ENCODE measurements around the gene HAGHL. TPM values are rescaled to one million over a fixed set of nuclear protein-coding genes. Genes with fewer than 3 reads are reported as not detected.

Gene HAGHL
- total and polyA plus RNA-seq, 4 donors: 0.25 to 1.1 (median 0.49) TPM

DNA sequence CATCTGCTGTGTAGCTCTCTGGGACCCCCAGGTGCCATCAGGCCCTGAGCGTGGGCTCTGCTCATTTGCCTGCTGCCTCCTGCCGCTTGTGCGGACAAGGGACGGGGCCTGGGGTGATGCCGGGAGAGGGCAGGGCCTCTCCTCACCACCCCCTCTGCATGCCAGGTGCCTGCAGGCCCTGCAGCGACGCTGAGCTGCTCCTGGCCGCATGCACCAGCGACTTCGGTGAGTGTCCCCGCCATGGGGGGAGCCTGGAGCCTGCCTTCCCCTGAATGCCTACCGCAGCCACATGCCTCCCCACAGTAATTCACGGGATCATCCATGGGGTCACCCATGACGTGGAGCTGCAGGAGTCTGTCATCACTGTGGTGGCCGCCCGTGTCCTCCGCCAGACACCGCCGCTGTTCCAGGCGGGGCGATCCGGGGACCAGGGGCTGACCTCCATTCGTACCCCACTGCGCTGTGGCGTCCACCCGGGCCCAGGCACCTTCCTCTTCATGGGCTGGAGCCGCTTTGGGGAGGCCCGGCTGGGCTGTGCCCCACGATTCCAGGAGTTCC is 10.1 kb upstream of the HAGHL start:
- TF ChIP-seq, protein P1, sequence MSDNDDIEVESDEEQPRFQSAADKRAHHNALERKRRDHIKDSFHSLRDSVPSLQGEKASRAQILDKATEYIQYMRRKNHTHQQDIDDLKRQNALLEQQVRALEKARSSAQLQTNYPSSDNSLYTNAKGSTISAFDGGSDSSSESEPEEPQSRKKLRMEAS (IDR thresholded peaks at IDR 0.05): no peak
- TF ChIP-seq RXRA (IDR thresholded peaks at IDR 0.05) (no peak), NR2F2 (IDR thresholded peaks at IDR 0.05) (no peak), FOXA2 (IDR thresholded peaks at IDR 0.05) (no peak), JUND (IDR thresholded peaks at IDR 0.05) (no peak), FOXA1 (IDR thresholded peaks at IDR 0.05) (no peak), RAD21 (IDR thresholded peaks at IDR 0.05) (no peak), SP1 (IDR thresholded peaks at IDR 0.05) (no peak), GABPA (IDR thresholded peaks at IDR 0.05 in 1 of 2, conservative IDR thresholded peaks at IDR 0.05 in 1 of 2) (no peak), HNF4G (IDR thresholded peaks at IDR 0.05) (no peak), YY1 (IDR thresholded peaks at IDR 0.05) (no peak), EGR1 (IDR thresholded peaks at IDR 0.05; ENCODE audit: low read depth in 2 of 2) (no peak), TAF1 (conservative IDR thresholded peaks at IDR 0.05) (no peak)
- TF ChIP-seq, protein P2, sequence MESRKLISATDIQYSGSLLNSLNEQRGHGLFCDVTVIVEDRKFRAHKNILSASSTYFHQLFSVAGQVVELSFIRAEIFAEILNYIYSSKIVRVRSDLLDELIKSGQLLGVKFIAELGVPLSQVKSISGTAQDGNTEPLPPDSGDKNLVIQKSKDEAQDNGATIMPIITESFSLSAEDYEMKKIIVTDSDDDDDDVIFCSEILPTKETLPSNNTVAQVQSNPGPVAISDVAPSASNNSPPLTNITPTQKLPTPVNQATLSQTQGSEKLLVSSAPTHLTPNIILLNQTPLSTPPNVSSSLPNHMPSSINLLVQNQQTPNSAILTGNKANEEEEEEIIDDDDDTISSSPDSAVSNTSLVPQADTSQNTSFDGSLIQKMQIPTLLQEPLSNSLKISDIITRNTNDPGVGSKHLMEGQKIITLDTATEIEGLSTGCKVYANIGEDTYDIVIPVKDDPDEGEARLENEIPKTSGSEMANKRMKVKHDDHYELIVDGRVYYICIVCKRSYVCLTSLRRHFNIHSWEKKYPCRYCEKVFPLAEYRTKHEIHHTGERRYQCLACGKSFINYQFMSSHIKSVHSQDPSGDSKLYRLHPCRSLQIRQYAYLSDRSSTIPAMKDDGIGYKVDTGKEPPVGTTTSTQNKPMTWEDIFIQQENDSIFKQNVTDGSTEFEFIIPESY (IDR thresholded peaks at IDR 0.05): no peak
- TF ChIP-seq, protein P3, sequence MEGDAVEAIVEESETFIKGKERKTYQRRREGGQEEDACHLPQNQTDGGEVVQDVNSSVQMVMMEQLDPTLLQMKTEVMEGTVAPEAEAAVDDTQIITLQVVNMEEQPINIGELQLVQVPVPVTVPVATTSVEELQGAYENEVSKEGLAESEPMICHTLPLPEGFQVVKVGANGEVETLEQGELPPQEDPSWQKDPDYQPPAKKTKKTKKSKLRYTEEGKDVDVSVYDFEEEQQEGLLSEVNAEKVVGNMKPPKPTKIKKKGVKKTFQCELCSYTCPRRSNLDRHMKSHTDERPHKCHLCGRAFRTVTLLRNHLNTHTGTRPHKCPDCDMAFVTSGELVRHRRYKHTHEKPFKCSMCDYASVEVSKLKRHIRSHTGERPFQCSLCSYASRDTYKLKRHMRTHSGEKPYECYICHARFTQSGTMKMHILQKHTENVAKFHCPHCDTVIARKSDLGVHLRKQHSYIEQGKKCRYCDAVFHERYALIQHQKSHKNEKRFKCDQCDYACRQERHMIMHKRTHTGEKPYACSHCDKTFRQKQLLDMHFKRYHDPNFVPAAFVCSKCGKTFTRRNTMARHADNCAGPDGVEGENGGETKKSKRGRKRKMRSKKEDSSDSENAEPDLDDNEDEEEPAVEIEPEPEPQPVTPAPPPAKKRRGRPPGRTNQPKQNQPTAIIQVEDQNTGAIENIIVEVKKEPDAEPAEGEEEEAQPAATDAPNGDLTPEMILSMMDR (IDR thresholded peaks at IDR 0.05; ENCODE audit: low read depth, low read length, missing input control): no peak
- TF ChIP-seq, protein P4, sequence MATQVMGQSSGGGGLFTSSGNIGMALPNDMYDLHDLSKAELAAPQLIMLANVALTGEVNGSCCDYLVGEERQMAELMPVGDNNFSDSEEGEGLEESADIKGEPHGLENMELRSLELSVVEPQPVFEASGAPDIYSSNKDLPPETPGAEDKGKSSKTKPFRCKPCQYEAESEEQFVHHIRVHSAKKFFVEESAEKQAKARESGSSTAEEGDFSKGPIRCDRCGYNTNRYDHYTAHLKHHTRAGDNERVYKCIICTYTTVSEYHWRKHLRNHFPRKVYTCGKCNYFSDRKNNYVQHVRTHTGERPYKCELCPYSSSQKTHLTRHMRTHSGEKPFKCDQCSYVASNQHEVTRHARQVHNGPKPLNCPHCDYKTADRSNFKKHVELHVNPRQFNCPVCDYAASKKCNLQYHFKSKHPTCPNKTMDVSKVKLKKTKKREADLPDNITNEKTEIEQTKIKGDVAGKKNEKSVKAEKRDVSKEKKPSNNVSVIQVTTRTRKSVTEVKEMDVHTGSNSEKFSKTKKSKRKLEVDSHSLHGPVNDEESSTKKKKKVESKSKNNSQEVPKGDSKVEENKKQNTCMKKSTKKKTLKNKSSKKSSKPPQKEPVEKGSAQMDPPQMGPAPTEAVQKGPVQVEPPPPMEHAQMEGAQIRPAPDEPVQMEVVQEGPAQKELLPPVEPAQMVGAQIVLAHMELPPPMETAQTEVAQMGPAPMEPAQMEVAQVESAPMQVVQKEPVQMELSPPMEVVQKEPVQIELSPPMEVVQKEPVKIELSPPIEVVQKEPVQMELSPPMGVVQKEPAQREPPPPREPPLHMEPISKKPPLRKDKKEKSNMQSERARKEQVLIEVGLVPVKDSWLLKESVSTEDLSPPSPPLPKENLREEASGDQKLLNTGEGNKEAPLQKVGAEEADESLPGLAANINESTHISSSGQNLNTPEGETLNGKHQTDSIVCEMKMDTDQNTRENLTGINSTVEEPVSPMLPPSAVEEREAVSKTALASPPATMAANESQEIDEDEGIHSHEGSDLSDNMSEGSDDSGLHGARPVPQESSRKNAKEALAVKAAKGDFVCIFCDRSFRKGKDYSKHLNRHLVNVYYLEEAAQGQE (IDR thresholded peaks at IDR 0.05): no peak
- TF ChIP-seq, protein P5, sequence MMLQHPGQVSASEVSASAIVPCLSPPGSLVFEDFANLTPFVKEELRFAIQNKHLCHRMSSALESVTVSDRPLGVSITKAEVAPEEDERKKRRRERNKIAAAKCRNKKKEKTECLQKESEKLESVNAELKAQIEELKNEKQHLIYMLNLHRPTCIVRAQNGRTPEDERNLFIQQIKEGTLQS (IDR thresholded peaks at IDR 0.05): no peak

More for the DNA sequence above, 10.1 kb upstream of the HAGHL start:
- H3K4me3 ChIP-seq (ENCODE audit: low read depth in 1 of 3, low read length in 3 of 3): no peak overlapping the region
- no peak overlapping the region for H3K27ac ChIP-seq (ENCODE audit: low read depth in 1 of 2, low read length in 2 of 2)
- peaks cover 25 to 44% (median 35%) of the 10 kb centered on the region in 4 donors for H3K4me1 ChIP-seq (ENCODE audit: control insufficient read depth in 4 of 4, insufficient read depth in 4 of 4, low read length in 3 of 4)
- no peak overlapping the region for H3K9ac ChIP-seq (ENCODE audit: low read depth in 1 of 2, low read length in 2 of 2)
- H3K9me3 ChIP-seq (ENCODE audit: control insufficient read depth in 4 of 4, low read length in 3 of 4): no peaks in the 10 kb centered on the region
- no peaks in the 10 kb centered on the region for H3K27me3 ChIP-seq (ENCODE audit: control insufficient read depth in 4 of 4, insufficient read depth in 4 of 4, low read length in 3 of 4)
- DNase-seq (ENCODE audit: low spot score): no peak
- 90% methylated on average over 29 of the region's 29 CpGs for WGBS
- peaks cover 0 to 2% (median 0%) of the 10 kb centered on the region in 4 donors for H3K36me3 ChIP-seq (ENCODE audit: control insufficient read depth in 4 of 4, insufficient read depth in 3 of 4, low read depth in 1 of 4, low read length in 3 of 4)

Data from liver (tissue), 9 donors.